B cell (primary cell): ENCODE results near the gene MEF2B. TPM values are rescaled to one million over a fixed set of nuclear protein-coding genes. Genes with fewer than 3 reads are reported as not detected.

Source experiments
- ATAC-seq: fragments of 200-7000 bp; cut with Tn5 transposase; one replicate; pipeline ENCODE4 v1.10.0; 2021; ENCODE audit warnings: low read depth, mild to moderate bottlenecking, moderate number of reproducible peaks, moderate library complexity
- CTCF ChIA-PET: fragments of 350-600 bp; sonication (Branson Sonifier 250); formaldehyde crosslinking; loops from one replicate; lab custom pipeline; 2021; ENCODE audit warnings: antibody characterized with exemption, inconsistent platforms; lab: Charles Lee
- POLR2A ChIA-PET: fragments of 350-600 bp; sonication (Branson Sonifier 250); formaldehyde crosslinking; loops from one replicate; lab custom pipeline; 2021; ENCODE audit warnings: antibody characterized with exemption; lab: Charles Lee
- DNase-seq: peaks from one replicate; pipeline ENCODE4 v3.0.0; 2013
- H2AFZ ChIP-seq: 2 replicates; pipeline ENCODE4 v1.6.1; 2012; ENCODE audit warnings: mild to moderate bottlenecking, low read depth, low read length; ENCODE audit not compliant: insufficient read depth, poor library complexity, severe bottlenecking
- H3K27ac ChIP-seq, 2 donors: 1 replicate in 1 of 2; 2 replicates in 1 of 2; pipeline ENCODE4 v1.5.1; 2012 to 2013; ENCODE audit warnings: low read length in 2 of 2, mild to moderate bottlenecking in 2 of 2, moderate library complexity in 1 of 2
- H3K27me3 ChIP-seq, 4 experiments: fragments of 200-600 bp in 1 of 4; sonication (generic) in 1 of 4; replicated peaks in 1 of 4; 1 replicate in 2 of 4; 2 replicates in 2 of 4; pipeline versions ENCODE4 v1.6.1 to v1.7.0; 2013 to 2016; ENCODE audit warnings: low read length in 3 of 4, mild to moderate bottlenecking in 2 of 4, mixed read lengths in 1 of 4, moderate library complexity in 1 of 4; ENCODE audit not compliant: insufficient read depth in 4 of 4, control insufficient read depth in 3 of 4; ENCODE audit errors: control extremely low read depth in 1 of 4
- H3K36me3 ChIP-seq, 2 experiments: replicated peaks in 1 of 2; 1 replicate in 1 of 2; 2 replicates in 1 of 2; pipeline versions ENCODE4 v1.6.1 to v1.7.1; 2013; ENCODE audit warnings: low read length in 1 of 2; ENCODE audit not compliant: insufficient read depth in 2 of 2, control insufficient read depth in 1 of 2; ENCODE audit errors: control extremely low read depth in 1 of 2, extremely low read depth in 1 of 2
- H3K4me1 ChIP-seq, 2 donors: fragments of 200-600 bp in 1 of 2; sonication (generic) in 1 of 2; 1 replicate in 1 of 2; 2 replicates in 1 of 2; pipeline versions ENCODE4 v1.5.1 to v1.6.1; 2013 to 2017; ENCODE audit warnings: low read length in 2 of 2; ENCODE audit not compliant: control insufficient read depth in 2 of 2, insufficient read depth in 2 of 2
- H3K4me2 ChIP-seq: replicated peaks from 2 replicates; pipeline ENCODE3; 2012; ENCODE audit warnings: mild to moderate bottlenecking, low read depth, low read length; ENCODE audit not compliant: poor library complexity, severe bottlenecking
- H3K4me3 ChIP-seq, 5 experiments: fragments of 200-600 bp in 1 of 5; sonication (generic) in 1 of 5; 1 replicate in 3 of 5; 2 replicates in 2 of 5; pipeline versions ENCODE4 v1.5.1 to v1.7.0; 2011 to 2016; ENCODE audit warnings: low read length in 4 of 5, mild to moderate bottlenecking in 4 of 5, low read depth in 2 of 5, control low read depth in 1 of 5, moderate library complexity in 1 of 5; ENCODE audit not compliant: insufficient read depth in 1 of 5; ENCODE audit errors: control extremely low read depth in 1 of 5, extremely low read depth in 1 of 5
- H3K79me2 ChIP-seq: fragments of 200-600 bp; sonication (generic); one replicate; pipeline ENCODE4 v1.6.0; 2016; ENCODE audit warnings: low read length; ENCODE audit not compliant: control insufficient read depth, insufficient read depth
- H3K9ac ChIP-seq: fragments of 200-600 bp; sonication (generic); 2 replicates; pipeline ENCODE4 v1.6.1; 2017; ENCODE audit warnings: mild to moderate bottlenecking, low read length, moderate library complexity
- H3K9me3 ChIP-seq, 3 donors: one replicate each; pipeline versions ENCODE4 v1.6.1 to v1.7.1; 2013; ENCODE audit warnings: low read length in 2 of 3; ENCODE audit not compliant: control insufficient read depth in 2 of 3, insufficient read depth in 1 of 3; ENCODE audit errors: control extremely low read depth in 1 of 3
- H4K20me1 ChIP-seq: 2 replicates; pipeline ENCODE4 v1.6.0; 2012; ENCODE audit warnings: mild to moderate bottlenecking, low read length; ENCODE audit not compliant: insufficient read depth, control insufficient read depth, poor library complexity, severe bottlenecking
- H3K27ac Mint-ChIP-seq: one replicate; pipeline ENCODE4 v1.8.0; 2021; ENCODE audit warnings: mixed read lengths
- H3K27me3 Mint-ChIP-seq: one replicate; pipeline ENCODE4 v1.8.0; 2021; ENCODE audit warnings: mixed read lengths
- H3K4me1 Mint-ChIP-seq: one replicate; pipeline ENCODE4 v1.8.0; 2021; ENCODE audit warnings: mixed read lengths
- H3K4me3 Mint-ChIP-seq: one replicate; pipeline ENCODE4 v1.8.0; 2021; ENCODE audit warnings: mixed read lengths
- H3K9me3 Mint-ChIP-seq: one replicate; pipeline ENCODE4 v1.8.0; 2022; ENCODE audit warnings: mixed read lengths; ENCODE audit not compliant: insufficient read depth
- CTCF ChIP-seq: fragments of 200-600 bp; IDR thresholded peaks from one replicate; pipeline ENCODE4 v1.8.0; 2022; ENCODE audit warnings: antibody characterized with exemption, mild to moderate bottlenecking
- EZH2 ChIP-seq: IDR thresholded peaks from 2 replicates; pipeline ENCODE4 v1.6.1; 2012; ENCODE audit warnings: borderline replicate concordance, low read depth, mild to moderate bottlenecking, moderate library complexity, low read length; ENCODE audit not compliant: insufficient read depth, poor library complexity, severe bottlenecking
- WGBS: methylation state at CpG from one replicate; pipeline ENCODE4 v1.1.5; 2013; ENCODE audit warnings: missing lambda C conversion rate; ENCODE audit not compliant: insufficient coverage; 5-methylcytosine and 5-hydroxymethylcytosine counted together
- intact Hi-C: fragments of 100-400 bp; cut with micrococcal nuclease; formaldehyde crosslinking; loops from one replicate; pipeline ENCODE4 v1.10.0; 2022
- polyA plus RNA-seq: library from polyadenylated mRNA; depleted of rRNA; stranded (reverse); fragments of >200 nt; gene quantifications from 2 replicates; pipeline ENCODE4 v1.2.3, GENCODE V29; 2012
- total RNA-seq, 2 donors: library from RNA; stranded (reverse); fragments of 120-200 nt in 1 of 2; gene quantifications; 1 replicate in 1 of 2; 2 replicates in 1 of 2; pipeline versions ENCODE4 v1.2.3 to v1.2.4, GENCODE V29; 2013 to 2022

MEF2B gene
- total and polyA plus RNA-seq, 2 donors (not counting 1 experiment from before 2014, with no cell fraction given), result 4.6 to 5.5 TPM

GRCh38 chr19:19159534-19159933 lies 10.5 kb downstream of the MEF2B start:
- Mint-ChIP-seq H3K27me3 (no peaks in the 10 kb centered on the region), H3K4me1 (peaks cover 49% of the 10 kb centered on the region), H3K4me3 (peak overlapping the region; percentile 14), H3K27ac (no peak overlapping the region), H3K9me3 (peaks cover 3% of the 10 kb centered on the region)
- intact Hi-C loops, result no loop called here
- WGBS, result no CpG with 5 or more reads among the region's 4 CpGs
- Histone ChIP-seq H3K4me3 (no peak overlapping the region), H3K27me3 (no peaks in the 10 kb centered on the region), H4K20me1 (no peaks in the 10 kb centered on the region), H3K36me3 (no peaks in the 10 kb centered on the region), H3K27ac (no peak overlapping the region), H3K9ac (no peak overlapping the region), H3K4me1 (peaks cover 36 to 61% of the 10 kb centered on the region in 2 donors), H2AFZ (no peak overlapping the region), H3K79me2 (no peaks in the 10 kb centered on the region), H3K9me3 (peaks cover 0 to 6% (median 6%) of the 10 kb centered on the region in 3 donors), H3K4me2 (peak overlapping the region; percentile 88)
- TF ChIP-seq CTCF (no peak), EZH2 (no peak)
- ChIA-PET CTCF (interaction anchor here (0.6 to 5.6 kb wide), 5 partner anchors 14 to 451 kb away, joined by 3 to 48 read pairs (median 4); partner anchors contain the start of gene BORCS8), POLR2A (interaction anchor here (2.9 kb wide), 1 partner anchor 10 kb away, joined by 8 read pairs; the partner anchor contains the start of gene MEF2B)
- DNase-seq (no peak), ATAC-seq (no peak)

DNA sequence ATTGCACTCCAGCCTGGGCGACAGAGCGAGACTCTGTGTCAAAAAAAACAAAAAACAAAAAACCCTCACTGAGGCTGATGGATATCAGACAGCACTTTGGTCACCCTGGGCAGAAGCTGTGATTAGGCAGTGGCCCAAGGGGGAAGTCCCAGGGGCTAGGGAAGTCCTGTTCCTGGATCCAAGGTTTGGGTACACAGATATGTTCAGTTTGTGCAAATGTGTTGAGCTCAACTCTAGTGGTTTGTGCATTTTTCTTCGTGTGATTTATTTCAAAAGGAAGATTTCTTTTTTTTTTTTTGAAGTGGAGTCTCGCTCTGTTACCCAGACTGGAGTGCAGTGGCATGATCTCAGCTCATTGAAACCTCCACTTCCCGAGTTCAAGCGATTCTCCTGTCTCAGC lies 12.3 kb downstream of the MEF2B start:
- ATAC-seq (no peak), DNase-seq (no peak)
- peaks cover 56% of the 10 kb centered on the region for H3K4me1 Mint-ChIP-seq
- H3K9me3 Mint-ChIP-seq, result peaks cover 3% of the 10 kb centered on the region
- no peaks in the 10 kb centered on the region for H3K79me2 ChIP-seq
- no peaks in the 10 kb centered on the region for H4K20me1 ChIP-seq
- no peak overlapping the region for H3K4me2 ChIP-seq
- ChIA-PET CTCF (interaction anchor here (0.5 to 5.1 kb wide), 6 partner anchors 11 to 587 kb away, joined by 3 to 63 read pairs (median 4); partner anchors contain the start of gene MEF2B), POLR2A (interaction anchor here (0.7 to 1.3 kb wide), 2 partner anchors 12 to 581 kb away, joined by 4 read pairs; partner anchors contain the start of gene MEF2B)
- TF ChIP-seq CTCF, result no peak
- no peak for TF ChIP-seq EZH2
- no peak overlapping the region for H3K9ac ChIP-seq
- no peaks in the 10 kb centered on the region for H3K36me3 ChIP-seq
- no peak overlapping the region for H3K27ac ChIP-seq
- peak overlapping the region; percentile 30 for H3K4me3 Mint-ChIP-seq
- no peaks in the 10 kb centered on the region for H3K27me3 ChIP-seq
- no peak overlapping the region for H2AFZ ChIP-seq
- no peak overlapping the region for H3K4me3 ChIP-seq
- H3K27me3 Mint-ChIP-seq, result no peaks in the 10 kb centered on the region
- H3K9me3 ChIP-seq, result peaks cover 0 to 6% (median 6%) of the 10 kb centered on the region in 3 donors
- peak overlapping the region; percentile 21 for H3K27ac Mint-ChIP-seq
- H3K4me1 ChIP-seq, result peaks cover 36 to 61% of the 10 kb centered on the region in 2 donors
- intact Hi-C loops, result no loop called here
- WGBS, result 36% methylated on average over 3 of the region's 6 CpGs
